Mononuclear cell (primary cell): ENCODE results near the gene ZDHHC19. TPM values are rescaled to one million over a fixed set of nuclear protein-coding genes. Genes with fewer than 3 reads are reported as not detected.
"Not testable (repeated sequence)": the region's sequence is repeated elsewhere in the genome, so short reads cannot be mapped to it uniquely, and the experiment has no call there.

Experiments used
- H3K27me3 ChIP-seq: 2 replicates; pipeline ENCODE4 v1.6.0; 2011; ENCODE audit warnings: low read length, control low read depth; ENCODE audit not compliant: insufficient read depth
- H3K4me1 ChIP-seq: 2 replicates; pipeline ENCODE4 v1.5.1; 2011; ENCODE audit warnings: mild to moderate bottlenecking, low read length, control low read depth; ENCODE audit not compliant: insufficient read depth
- H3K4me3 ChIP-seq: 2 replicates; pipeline ENCODE4 v1.5.1; 2011; ENCODE audit warnings: mild to moderate bottlenecking, low read length, moderate library complexity
- H3K9me3 ChIP-seq: 2 replicates; pipeline ENCODE4 v1.5.1; 2011; ENCODE audit warnings: low read depth, mild to moderate bottlenecking, control low read depth, low read length
- total RNA-seq: library from RNA; depleted of rRNA; stranded (reverse); fragments of >200 nt; gene quantifications from one replicate; pipeline ENCODE4 v1.2.3, GENCODE V29; 2012

Gene ZDHHC19
- total RNA-seq, 1 donor = not detected

- Histone ChIP-seq H3K9me3 (no peaks in the 10 kb centered on the region), H3K4me1 (peaks cover 49% of the 10 kb centered on the region), H3K27me3 (no peaks in the 10 kb centered on the region), H3K4me3 (no peak overlapping the region)
These were observed 31.6 kb downstream of the ZDHHC19 start for GRCh38 chr3:196179380-196180308.

GRCh38 chr3:196178993-196179379, 32.2 kb downstream of the ZDHHC19 start:
- Histone ChIP-seq H3K9me3 (no peaks in the 10 kb centered on the region), H3K4me1 (peaks cover 49% of the 10 kb centered on the region), H3K4me3 (no peak overlapping the region), H3K27me3 (no peaks in the 10 kb centered on the region)

- Histone ChIP-seq H3K4me1 (peaks cover 43% of the 10 kb centered on the region), H3K4me3 (no peak overlapping the region), H3K27me3 (no peaks in the 10 kb centered on the region), H3K9me3 (no peaks in the 10 kb centered on the region)
These were observed 33.2 kb downstream of the ZDHHC19 start for GRCh38 chr3:196177967-196178366.

- Histone ChIP-seq H3K9me3 (no peaks in the 10 kb centered on the region), H3K4me3 (no peak overlapping the region), H3K27me3 (no peaks in the 10 kb centered on the region), H3K4me1 (peaks cover 39% of the 10 kb centered on the region)
These were observed 33.6 kb downstream of the ZDHHC19 start for GRCh38 chr3:196177567-196177966.

DNA sequence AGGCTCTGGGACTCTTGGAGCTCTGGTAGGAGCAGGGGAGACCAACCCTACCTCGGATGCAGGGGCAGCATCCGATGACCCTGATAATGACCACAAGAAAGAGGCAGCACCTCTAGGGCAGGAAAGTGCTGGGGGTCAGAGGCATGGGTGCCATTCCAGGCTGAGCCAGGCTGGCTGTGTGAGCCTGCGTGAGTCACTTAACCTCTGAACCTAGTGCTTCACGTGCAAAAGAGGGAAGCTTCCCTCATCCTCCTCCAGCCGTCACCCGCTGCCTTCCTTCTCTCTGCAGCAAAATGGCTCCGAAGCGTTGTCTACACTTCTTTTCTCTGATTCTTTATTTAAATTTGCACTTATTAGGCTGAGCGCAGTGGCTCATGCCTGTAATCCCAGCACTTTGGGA, 35.5 kb downstream of the ZDHHC19 start:
- Histone ChIP-seq H3K9me3 (no peaks in the 10 kb centered on the region), H3K4me3 (no peak overlapping the region)

DNA sequence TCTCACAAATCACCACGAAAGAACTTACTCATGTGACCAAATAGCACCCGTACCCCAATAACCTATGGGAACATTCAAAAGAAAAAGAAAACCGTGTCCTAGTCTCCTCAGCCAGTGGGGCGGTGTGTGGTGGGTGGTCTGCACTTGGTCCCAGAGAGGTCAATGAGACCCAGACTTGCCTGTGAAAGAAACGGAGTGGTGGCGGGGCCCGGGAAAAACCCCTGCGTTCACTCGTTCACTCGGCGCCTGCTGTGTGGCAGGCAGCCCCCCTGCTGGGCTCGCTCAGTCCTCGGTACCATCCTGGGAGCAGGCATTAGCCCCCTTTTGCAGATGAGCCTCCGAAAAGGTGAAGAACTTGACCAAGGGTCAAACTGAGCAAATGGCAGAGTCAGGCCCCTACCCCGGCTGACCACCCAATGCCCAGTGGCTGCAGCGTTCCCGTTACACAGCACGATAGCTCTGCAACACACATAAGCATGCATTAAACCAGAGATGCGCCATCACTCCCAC, 36.0 kb downstream of the ZDHHC19 start:
- Histone ChIP-seq H3K9me3 (no peaks in the 10 kb centered on the region), H3K4me1 (peaks cover 37% of the 10 kb centered on the region), H3K27me3 (no peaks in the 10 kb centered on the region), H3K4me3 (no peak overlapping the region)

More for the DNA sequence above, 35.5 kb downstream of the ZDHHC19 start:
- H3K27me3 ChIP-seq = no peaks in the 10 kb centered on the region
- H3K4me1 ChIP-seq = peaks cover 36% of the 10 kb centered on the region

- no peaks in the 10 kb centered on the region for H3K27me3 ChIP-seq
- H3K9me3 ChIP-seq = no peaks in the 10 kb centered on the region
- no peak overlapping the region for H3K4me3 ChIP-seq
- peaks cover 37% of the 10 kb centered on the region for H3K4me1 ChIP-seq
These were observed 36.5 kb downstream of the ZDHHC19 start for GRCh38 chr3:196174652-196175051.

GRCh38 chr3:196170296-196170695, 40.9 kb downstream of the ZDHHC19 start:
- H3K27me3 ChIP-seq, H3K4me3 ChIP-seq, H3K9me3 ChIP-seq: not testable (repeated sequence)
- peaks cover 28% of the 10 kb centered on the region for H3K4me1 ChIP-seq

GRCh38 chr3:196169836-196170240, 41.4 kb downstream of the ZDHHC19 start:
- H3K4me3 ChIP-seq = no peak overlapping the region
- H3K4me1 ChIP-seq = peaks cover 28% of the 10 kb centered on the region
- H3K9me3 ChIP-seq = no peaks in the 10 kb centered on the region
- no peaks in the 10 kb centered on the region for H3K27me3 ChIP-seq

- H3K4me1 ChIP-seq = peaks cover 31% of the 10 kb centered on the region
- no peak overlapping the region for H3K4me3 ChIP-seq
- no peaks in the 10 kb centered on the region for H3K27me3 ChIP-seq
- H3K9me3 ChIP-seq = no peaks in the 10 kb centered on the region
These were observed 42.3 kb downstream of the ZDHHC19 start for GRCh38 chr3:196168808-196169391.

DNA sequence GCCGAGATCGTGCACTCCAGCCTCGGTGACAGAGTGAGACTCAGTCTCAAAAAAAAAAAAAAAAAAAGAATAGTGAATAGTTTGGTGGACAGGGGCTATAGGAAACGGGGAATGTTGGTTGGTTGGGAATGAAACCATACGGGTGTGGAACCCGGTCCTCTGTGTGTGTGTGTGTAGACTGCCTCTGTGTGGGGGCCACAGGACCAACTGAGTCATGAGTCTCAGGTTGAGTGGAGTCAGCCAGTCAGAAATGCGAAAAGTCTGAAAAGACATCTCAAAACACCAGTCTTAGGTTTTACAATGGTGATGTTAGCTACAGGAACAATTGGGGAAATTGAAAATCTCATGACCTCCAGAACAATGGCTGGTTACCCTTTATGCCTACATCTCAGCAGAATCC, 44.5 kb downstream of the ZDHHC19 start:
- Histone ChIP-seq H3K4me3 (no peak overlapping the region), H3K27me3 (no peaks in the 10 kb centered on the region), H3K4me1 (peaks cover 36% of the 10 kb centered on the region), H3K9me3 (no peaks in the 10 kb centered on the region)

- H3K9me3 ChIP-seq = no peaks in the 10 kb centered on the region
- H3K4me3 ChIP-seq = no peak overlapping the region
- H3K4me1 ChIP-seq = peaks cover 27% of the 10 kb centered on the region
- H3K27me3 ChIP-seq = no peaks in the 10 kb centered on the region
These were observed 45.4 kb downstream of the ZDHHC19 start for GRCh38 chr3:196165850-196166249.

- not testable (repeated sequence) for H3K4me3 ChIP-seq
These were observed 46.1 kb downstream of the ZDHHC19 start for GRCh38 chr3:196165006-196165575.

GRCh38 chr3:196164576-196164975, 46.6 kb downstream of the ZDHHC19 start:
- Histone ChIP-seq H3K27me3 (no peaks in the 10 kb centered on the region), H3K4me1 (peaks cover 27% of the 10 kb centered on the region), H3K9me3 (no peaks in the 10 kb centered on the region), H3K4me3 (no peak overlapping the region)

More at GRCh38 chr3:196165006-196165575, 46.1 kb downstream of the ZDHHC19 start:
- not testable (repeated sequence) for H3K9me3 ChIP-seq, H3K27me3 ChIP-seq
- peaks cover 27% of the 10 kb centered on the region for H3K4me1 ChIP-seq
